Endodermal cell (in vitro differentiated cells): ENCODE data around the gene FCRLA. TPM values are rescaled to one million over a fixed set of nuclear protein-coding genes. Genes with fewer than 3 reads are reported as not detected.

Experiments used
- DNase-seq: peaks from one replicate; pipeline ENCODE4 v3.0.0-alpha.2; 2017
- H3K27ac ChIP-seq: 2 replicates; pipeline ENCODE4 v1.5.1; 2013; ENCODE audit warnings: mild to moderate bottlenecking, low read depth, low read length, moderate library complexity
- H3K27me3 ChIP-seq: 2 replicates; pipeline ENCODE4 v1.6.1; 2013; ENCODE audit warnings: mild to moderate bottlenecking, low read length, moderate library complexity; ENCODE audit not compliant: insufficient read depth, control insufficient read depth, poor library complexity, severe bottlenecking
- H3K36me3 ChIP-seq: 2 replicates; pipeline ENCODE4 v1.7.0; 2013; ENCODE audit warnings: mild to moderate bottlenecking, low read length, moderate library complexity; ENCODE audit not compliant: control insufficient read depth, insufficient read depth
- H3K4me1 ChIP-seq: one replicate; pipeline ENCODE4 v1.7.0; 2013; ENCODE audit warnings: low read length; ENCODE audit not compliant: control insufficient read depth, insufficient read depth
- H3K4me3 ChIP-seq: 2 replicates; pipeline ENCODE4 v1.5.1; 2013; ENCODE audit warnings: mild to moderate bottlenecking, low read length, moderate library complexity
- H3K9ac ChIP-seq: 2 replicates; pipeline ENCODE4 v1.6.1; 2013; ENCODE audit warnings: mild to moderate bottlenecking, low read length, moderate library complexity; ENCODE audit not compliant: poor library complexity, severe bottlenecking; ENCODE audit errors: extremely low read depth
- H3K9me3 ChIP-seq: 2 replicates; pipeline ENCODE4 v1.6.1; 2013; ENCODE audit warnings: mild to moderate bottlenecking, low read length, moderate library complexity; ENCODE audit not compliant: control insufficient read depth
- H3K27ac Mint-ChIP-seq: 2 replicates; pipeline ENCODE4 v1.8.0; 2020; ENCODE audit warnings: mixed read lengths
- H3K27me3 Mint-ChIP-seq: 2 replicates; pipeline ENCODE4 v1.8.0; 2021; ENCODE audit warnings: mild to moderate bottlenecking, mixed read lengths; ENCODE audit not compliant: insufficient read depth
- H3K36me3 Mint-ChIP-seq: 2 replicates; pipeline ENCODE4 v1.8.0; 2020; ENCODE audit warnings: low read depth, mixed read lengths
- H3K4me1 Mint-ChIP-seq: 2 replicates; pipeline ENCODE4 v1.8.0; 2020; ENCODE audit warnings: mixed read lengths
- H3K4me3 Mint-ChIP-seq: 2 replicates; pipeline ENCODE4 v1.8.0; 2020; ENCODE audit warnings: mild to moderate bottlenecking, moderate library complexity, mixed read lengths
- H3K9me3 Mint-ChIP-seq: 2 replicates; pipeline ENCODE4 v1.8.0; 2020; ENCODE audit warnings: mild to moderate bottlenecking, mixed read lengths
- CTCF ChIP-seq: fragments of 200-600 bp; sonication (generic); conservative IDR thresholded peaks from 2 replicates; pipeline ENCODE4 v1.5.0; 2021; ENCODE audit warnings: antibody characterized with exemption, mild to moderate bottlenecking
- WGBS, 2 experiments: methylation state at CpG; one replicate each; pipeline versions ENCODE4 v1.1.5 to v1.1.7; 2013; ENCODE audit warnings: missing lambda C conversion rate in 2 of 2, mixed read lengths in 1 of 2; ENCODE audit not compliant: insufficient coverage in 1 of 2, insufficient read length in 1 of 2; 5-methylcytosine and 5-hydroxymethylcytosine counted together
- total RNA-seq, 2 donors: library from RNA; stranded (reverse); fragmentation: NEBNext Ultra II Directional in 1 of 2; extraction: Animal tissue kit (Norgen Biotek cat#: 25700) in 1 of 2; gene quantifications; 2 replicates in 1 of 2; 3 replicates in 1 of 2; pipeline ENCODE4 v1.2.1, GENCODE V29; 2021

Gene FCRLA
- total RNA-seq, 2 donors from 2014 or later, result not detected

GRCh38 chr1:161676441-161676840 lies 30.6 kb upstream of the FCRLA start:
- no peaks in the 10 kb centered on the region for H3K4me1 ChIP-seq
- no peak overlapping the region for H3K9ac ChIP-seq
- Mint-ChIP-seq H3K27me3 (peaks cover 7% of the 10 kb centered on the region), H3K4me3 (no peak overlapping the region), H3K36me3 (no peaks in the 10 kb centered on the region), H3K4me1 (no peaks in the 10 kb centered on the region), H3K27ac (no peak overlapping the region), H3K9me3 (no peaks in the 10 kb centered on the region)
- no peaks in the 10 kb centered on the region for H3K36me3 ChIP-seq
- 92 to 95% methylated on average over 2 of the region's 2 CpGs for WGBS, 2 experiments
- no peak overlapping the region for H3K4me3 ChIP-seq
- no peaks in the 10 kb centered on the region for H3K27me3 ChIP-seq
- no peak for DNase-seq
- no peak overlapping the region for H3K27ac ChIP-seq
- H3K9me3 ChIP-seq, result no peaks in the 10 kb centered on the region
- TF ChIP-seq CTCF, result no peak

- H3K27ac ChIP-seq, result no peak overlapping the region
- Mint-ChIP-seq H3K36me3 (no peaks in the 10 kb centered on the region), H3K9me3 (no peaks in the 10 kb centered on the region), H3K27me3 (peaks cover 6% of the 10 kb centered on the region), H3K4me3 (no peak overlapping the region), H3K4me1 (no peaks in the 10 kb centered on the region), H3K27ac (no peak overlapping the region)
- H3K4me3 ChIP-seq, result no peak overlapping the region
- H3K4me1 ChIP-seq, result no peaks in the 10 kb centered on the region
- H3K9ac ChIP-seq, result no peak overlapping the region
- H3K9me3 ChIP-seq, result no peaks in the 10 kb centered on the region
- H3K27me3 ChIP-seq, result no peaks in the 10 kb centered on the region
- no peaks in the 10 kb centered on the region for H3K36me3 ChIP-seq
- WGBS, 2 experiments, result 89 to 100% methylated on average over 3 to 5 of the region's 5 CpGs
- TF ChIP-seq CTCF, result no peak
- no peak for DNase-seq
These were observed 29.9 kb upstream of the FCRLA start for GRCh38 chr1:161676958-161677689.

- H3K9ac ChIP-seq, result no peak overlapping the region
- Mint-ChIP-seq H3K36me3 (no peaks in the 10 kb centered on the region), H3K27me3 (peaks cover 6% of the 10 kb centered on the region), H3K27ac (no peak overlapping the region), H3K9me3 (no peaks in the 10 kb centered on the region), H3K4me1 (no peaks in the 10 kb centered on the region), H3K4me3 (no peak overlapping the region)
- no peaks in the 10 kb centered on the region for H3K27me3 ChIP-seq
- H3K4me1 ChIP-seq, result no peaks in the 10 kb centered on the region
- 88 to 89% methylated on average over 1 to 3 of the region's 3 CpGs for WGBS, 2 experiments
- no peak for DNase-seq
- H3K27ac ChIP-seq, result no peak overlapping the region
- H3K4me3 ChIP-seq, result no peak overlapping the region
- H3K36me3 ChIP-seq, result no peaks in the 10 kb centered on the region
- no peaks in the 10 kb centered on the region for H3K9me3 ChIP-seq
- no peak for TF ChIP-seq CTCF
These were observed 28.5 kb upstream of the FCRLA start for GRCh38 chr1:161678500-161678899.
